Right ventricle myocardium superior (tissue), 1 donor: ENCODE measurements around the gene GMPPA. TPM values are rescaled to one million over a fixed set of nuclear protein-coding genes. Genes with fewer than 3 reads are reported as not detected.

Source experiments
- ATAC-seq: fragments of 200-7000 bp; cut with Tn5 transposase; one replicate; pipeline ENCODE4 v1.9.1; 2020; ENCODE audit warnings: mild to moderate bottlenecking; ENCODE audit not compliant: poor library complexity
- DNase-seq: peaks from one replicate; pipeline ENCODE4 v3.0.0-alpha.2; 2020
- intact Hi-C: fragments of 100-400 bp; cut with DNase I; formaldehyde crosslinking; loops from one replicate; pipeline ENCODE4 v1.11.2; 2022
- total RNA-seq: library from RNA; stranded (reverse); fragmentation: NEBNext Ultra II Directional; extraction: Animal tissue kit (Norgen Biotek cat#: 25700); gene quantifications from one replicate; pipeline ENCODE4 v1.2.1, GENCODE V29; 2021
- donor health status: DM: no; HTN: yes; CAD: no; lungs with severe emphysema.

The GMPPA gene
- total RNA-seq, 1 donor from 2014 or later = 22.3 TPM

GRCh38 chr2:219543596-219544358 is 45.1 kb downstream of the GMPPA start, which contains the start of the genes CHPF and TMEM198:
CHPF (minus strand) TSS chr2:219543809; CDS start chr2:219543538, 271 bp downstream.
TMEM198 (plus strand) TSS chr2:219544028; CDS start chr2:219544728, 700 bp downstream.
- peak; percentile 92 for ATAC-seq
- intact Hi-C loops = loop anchor here (5.0 kb wide), 2 partner anchors 99 to 144 kb away; no protein-coding TSS in a partner anchor
- DNase-seq = peak; percentile 99

- intact Hi-C loops = loop anchor here (5.0 kb wide), 2 partner anchors 98 to 143 kb away; no protein-coding TSS in a partner anchor
These were observed 45.9 kb downstream of the GMPPA start for GRCh38 chr2:219544567-219544966.

GRCh38 chr2:219545295-219545942 is 46.7 kb downstream of the GMPPA start:
- ATAC-seq (no peak), DNase-seq (no peak)
- intact Hi-C loops = no loop called here

More at GRCh38 chr2:219544567-219544966, 45.9 kb downstream of the GMPPA start:
- DNase-seq = no peak
- ATAC-seq = no peak

DNA sequence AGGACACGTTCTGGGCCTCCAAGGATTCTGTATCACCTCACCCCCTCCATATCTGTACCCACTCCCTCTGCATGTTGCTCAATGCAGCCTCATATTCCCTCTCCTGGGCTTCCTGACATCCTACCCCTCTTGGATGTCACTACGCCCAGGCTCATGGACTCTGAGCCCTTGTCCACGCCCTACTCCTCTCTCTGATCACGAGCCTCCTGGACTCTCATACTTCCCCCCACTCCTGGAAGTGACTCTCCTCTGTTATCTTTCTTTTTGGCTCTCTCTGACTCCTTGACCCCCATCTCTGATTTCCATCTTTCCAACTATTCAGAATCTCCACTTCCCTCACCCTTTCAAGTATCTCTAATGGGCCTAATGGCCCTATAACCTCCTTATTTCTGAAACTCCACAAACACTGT is 47.3 kb downstream of the GMPPA start:
- intact Hi-C loops = no loop called here
- ATAC-seq = no peak

GRCh38 chr2:219547621-219548020 is 48.9 kb downstream of the GMPPA start:
- intact Hi-C loops = no loop called here
- ATAC-seq (no peak), DNase-seq (no peak)

More for the DNA sequence above, 47.3 kb downstream of the GMPPA start:
- no peak for DNase-seq

- intact Hi-C loops = no loop called here
- DNase-seq = no peak
These were observed 50.3 kb downstream of the GMPPA start for GRCh38 chr2:219548990-219549389.

GRCh38 chr2:219549619-219550018 is 50.9 kb downstream of the GMPPA start:
- intact Hi-C loops = no loop called here
- ATAC-seq (no peak), DNase-seq (no peak)

More at GRCh38 chr2:219548990-219549389, 50.3 kb downstream of the GMPPA start:
- no peak for ATAC-seq

- intact Hi-C loops = no loop called here
- ATAC-seq = peak; percentile 1
- DNase-seq = no peak
These were observed 53.0 kb downstream of the GMPPA start for GRCh38 chr2:219551441-219552381.

DNA sequence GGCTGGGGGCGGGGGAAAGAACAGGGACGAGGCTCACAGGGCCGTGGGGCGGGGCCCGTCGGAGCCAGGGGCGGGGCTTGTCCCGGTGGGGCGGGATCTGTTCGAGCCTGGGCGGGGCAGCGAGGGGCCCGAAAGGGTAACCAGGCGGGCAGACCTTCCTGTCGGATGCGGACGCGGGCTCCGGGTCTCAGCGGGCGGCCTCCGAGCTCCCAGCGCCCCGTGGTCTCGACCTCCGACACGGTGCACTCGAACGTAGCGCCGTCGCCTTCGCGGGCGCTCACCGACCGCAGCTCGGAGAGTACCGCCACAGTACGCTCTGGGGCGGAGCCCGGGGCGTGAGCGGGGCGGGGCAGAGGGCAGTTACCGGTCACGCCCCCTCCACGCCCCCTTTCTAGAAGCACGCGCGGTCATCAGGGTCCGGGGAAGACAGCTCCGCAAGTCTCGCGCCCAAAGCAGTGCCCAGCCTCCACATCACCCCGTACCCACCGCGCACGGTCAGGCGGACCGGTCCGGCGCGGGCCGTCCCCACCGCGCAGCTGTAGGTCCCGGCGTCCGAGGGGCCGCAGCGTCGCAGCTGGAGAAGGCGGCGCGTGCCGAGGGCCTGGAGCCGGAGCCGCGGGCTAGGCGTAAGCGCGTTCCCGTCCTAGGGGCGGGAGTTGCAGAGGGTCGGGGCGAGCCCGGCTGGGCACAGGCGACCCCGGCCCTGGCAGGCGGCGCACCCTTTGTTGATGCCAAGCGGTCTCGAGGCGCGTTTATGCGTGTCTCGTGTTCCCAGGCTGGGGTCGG is 53.9 kb downstream of the GMPPA start:
- intact Hi-C loops = no loop called here
- DNase-seq (peak; percentile 90), ATAC-seq (peak; percentile 95)

DNA sequence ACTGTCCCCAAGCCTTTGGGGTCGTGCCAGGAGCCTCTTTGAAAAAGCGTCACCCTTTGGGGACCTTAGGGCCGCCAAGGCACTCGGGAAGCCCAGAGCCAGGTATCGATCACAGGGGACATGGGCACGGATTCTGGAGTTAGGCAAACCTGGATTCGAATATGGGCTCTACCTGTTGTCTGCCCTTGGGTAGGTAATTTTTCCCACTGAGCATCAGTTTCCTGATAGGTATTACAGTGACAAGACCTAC is 54.4 kb downstream of the GMPPA start:
- intact Hi-C loops = no loop called here
- DNase-seq (no peak), ATAC-seq (no peak)

DNA sequence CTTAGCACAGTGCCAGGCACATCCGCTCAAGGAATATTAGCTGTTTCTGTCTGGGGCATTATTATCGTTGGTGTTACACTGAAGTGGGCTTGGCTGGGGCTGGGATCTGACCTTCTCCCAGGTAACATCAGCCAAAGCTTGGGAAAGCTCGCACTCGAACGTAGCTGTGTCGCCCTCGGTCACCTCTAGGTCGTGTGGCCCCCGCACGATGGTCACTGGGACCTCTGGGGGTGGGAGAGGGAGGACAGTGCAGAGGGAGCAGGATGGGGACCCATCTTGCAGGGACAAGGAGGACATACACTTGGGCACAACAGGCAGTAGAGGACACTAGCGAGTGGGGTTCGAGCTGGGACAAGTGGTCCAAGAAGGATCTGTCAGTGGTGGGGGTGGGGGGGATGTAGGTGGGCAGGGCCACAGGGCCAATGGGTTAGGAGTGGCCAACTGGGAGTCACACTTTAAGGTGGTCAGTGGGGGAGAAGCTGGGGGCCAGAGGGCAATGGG is 54.8 kb downstream of the GMPPA start:
- ATAC-seq (no peak), DNase-seq (no peak)
- intact Hi-C loops = no loop called here

DNA sequence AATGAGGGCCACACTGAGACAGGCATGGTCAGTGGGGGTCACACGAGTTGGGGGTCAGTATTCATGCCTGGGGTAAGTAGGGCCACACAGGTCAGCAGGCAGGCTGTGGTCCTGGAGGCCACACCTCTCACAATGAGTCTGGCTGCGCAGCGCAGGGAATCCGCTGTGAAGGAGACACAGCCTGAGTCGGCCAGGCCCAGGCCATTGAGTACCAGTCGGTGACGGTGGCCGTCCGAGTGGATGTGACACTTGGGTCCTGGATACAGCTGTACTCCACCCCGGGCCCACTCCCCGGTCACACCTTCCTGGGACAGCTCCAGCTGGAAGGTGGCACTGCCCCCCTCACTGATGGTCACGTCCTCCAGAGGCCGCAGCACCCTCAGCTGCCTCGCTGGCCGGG is 55.7 kb downstream of the GMPPA start:
- intact Hi-C loops = no loop called here
- DNase-seq (no peak), ATAC-seq (no peak)

DNA sequence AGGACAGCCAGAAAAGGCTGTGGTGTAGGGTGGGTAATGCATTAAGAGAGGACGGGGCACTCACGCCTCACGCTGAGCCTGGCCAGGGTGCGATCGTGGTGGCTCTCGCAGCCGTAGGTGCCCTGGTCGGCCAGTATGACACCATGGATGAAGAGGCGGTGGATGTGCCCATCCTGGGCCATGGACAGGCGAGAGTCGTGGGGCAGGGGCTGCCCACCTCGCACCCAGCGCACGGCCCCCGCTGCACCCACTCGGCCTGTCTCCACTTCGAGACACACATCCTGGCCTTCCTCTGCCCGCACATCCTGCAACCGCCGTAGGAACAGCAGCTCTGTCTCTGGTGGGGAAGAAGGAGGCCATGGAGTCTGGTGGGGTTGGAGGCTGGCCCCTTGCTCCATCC is 57.3 kb downstream of the GMPPA start:
- ATAC-seq (no peak), DNase-seq (peak; percentile 40)
- intact Hi-C loops = no loop called here

DNA sequence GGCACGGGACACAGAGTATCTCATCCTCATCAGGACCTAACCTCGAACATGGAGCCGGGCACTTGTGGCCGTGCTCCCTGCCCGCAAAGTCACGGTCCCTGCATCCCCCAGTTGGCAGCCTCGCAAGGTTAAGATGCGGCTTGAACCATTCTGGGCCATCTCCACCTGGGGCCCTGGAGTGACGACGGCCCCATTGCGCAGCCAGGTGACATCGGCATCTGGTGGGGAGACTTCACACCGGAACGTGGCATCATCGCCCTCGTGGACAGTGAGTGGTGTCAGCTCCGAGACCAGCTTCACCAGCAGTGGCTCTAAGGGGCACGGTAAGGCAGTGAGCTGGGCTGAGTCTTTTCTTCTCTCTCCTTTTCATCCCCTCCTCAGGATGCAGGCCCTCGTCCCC is 57.7 kb downstream of the GMPPA start:
- ATAC-seq = no peak
- DNase-seq = no peak
- intact Hi-C loops = no loop called here
